GM19467 (cell line): ENCODE measurements around the gene NDUFB10.

Experiments used
- ATAC-seq: cut with Tn5 transposase; IDR thresholded peaks from one replicate; pipeline ENCODE4 v1.9.1; 2021; ENCODE audit warnings: mild to moderate bottlenecking, moderate library complexity; ENCODE audit not compliant: unreplicated experiment

NDUFB10 gene

DNA sequence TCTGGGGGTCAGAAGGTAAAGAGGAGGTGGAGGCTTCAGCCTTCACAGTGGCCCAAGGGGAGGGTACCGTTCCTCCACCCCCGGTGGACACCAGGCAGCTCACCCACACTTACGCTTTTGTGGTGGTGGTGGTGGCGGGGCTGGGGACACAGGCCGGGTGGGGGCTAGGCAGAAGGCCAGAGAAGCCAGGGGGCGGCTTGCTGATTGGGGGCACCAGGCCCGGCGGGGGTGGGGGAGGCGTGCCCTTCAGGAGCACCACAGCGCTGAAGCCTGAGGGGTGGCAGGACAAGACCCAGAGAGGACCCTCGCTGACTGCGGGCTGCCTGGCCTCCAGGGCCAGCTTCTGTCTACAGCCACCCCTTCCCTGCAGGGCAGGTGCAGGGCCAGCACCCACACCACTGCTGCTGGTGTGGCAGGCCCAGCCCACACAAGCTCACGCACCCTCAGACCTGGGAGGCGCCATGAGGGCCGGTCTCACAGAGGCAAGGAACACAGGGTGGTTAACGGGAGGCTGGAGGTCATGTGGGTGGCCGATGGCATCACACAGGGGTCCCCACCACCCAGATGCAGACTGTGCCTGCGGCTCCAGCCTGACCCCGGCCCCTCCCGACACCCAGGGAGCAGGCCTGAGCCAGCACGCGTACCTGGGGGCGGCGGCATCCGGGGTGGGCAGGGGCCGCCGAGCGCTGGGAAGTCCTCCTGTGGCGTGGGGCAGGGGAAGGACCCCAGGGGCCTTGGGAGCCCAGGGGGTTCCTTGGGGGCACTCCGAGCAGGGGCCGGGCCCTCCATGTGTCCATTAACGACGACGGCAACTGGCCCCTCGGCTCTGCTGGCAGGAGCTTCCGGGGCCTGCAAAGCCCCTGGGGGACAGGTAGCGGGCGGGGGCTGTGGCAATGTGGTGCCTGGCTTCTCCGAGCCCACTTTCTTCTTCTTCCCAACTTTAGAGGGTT is 39.8 kb downstream of the NDUFB10 start:
- no peak for ATAC-seq

DNA sequence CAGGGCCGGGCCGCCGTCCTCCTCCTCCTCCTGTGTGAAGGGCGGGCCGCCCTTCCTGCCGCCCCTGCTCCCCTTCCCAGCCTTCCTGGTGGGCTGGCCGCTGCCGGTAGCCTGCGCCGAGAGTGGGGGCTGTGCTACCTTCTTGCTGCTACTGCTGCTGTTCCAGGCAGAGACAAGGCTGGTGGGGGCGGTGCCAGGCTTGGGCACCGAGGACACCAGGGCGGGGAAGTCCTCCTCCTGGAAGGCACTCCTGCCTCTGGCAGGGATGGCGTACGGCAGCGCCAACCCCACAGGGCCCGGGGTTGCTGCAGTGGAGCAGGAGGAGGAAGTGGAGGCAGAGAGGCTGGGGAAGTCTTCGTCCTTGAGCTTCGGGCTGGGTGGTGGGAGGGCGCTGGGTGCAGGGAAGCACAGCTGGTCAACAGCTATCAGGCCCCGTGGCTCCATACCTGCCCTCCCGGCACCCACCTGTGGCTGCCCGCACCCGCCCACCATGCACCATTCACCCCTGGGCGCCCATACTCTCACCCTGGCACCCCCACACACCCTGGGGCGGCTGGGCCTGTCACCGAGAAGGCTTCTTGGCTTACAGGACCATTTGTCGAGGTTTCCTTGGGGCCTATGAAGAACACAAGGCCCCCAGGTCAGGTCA is 40.7 kb downstream of the NDUFB10 start:
- no peak for ATAC-seq

DNA sequence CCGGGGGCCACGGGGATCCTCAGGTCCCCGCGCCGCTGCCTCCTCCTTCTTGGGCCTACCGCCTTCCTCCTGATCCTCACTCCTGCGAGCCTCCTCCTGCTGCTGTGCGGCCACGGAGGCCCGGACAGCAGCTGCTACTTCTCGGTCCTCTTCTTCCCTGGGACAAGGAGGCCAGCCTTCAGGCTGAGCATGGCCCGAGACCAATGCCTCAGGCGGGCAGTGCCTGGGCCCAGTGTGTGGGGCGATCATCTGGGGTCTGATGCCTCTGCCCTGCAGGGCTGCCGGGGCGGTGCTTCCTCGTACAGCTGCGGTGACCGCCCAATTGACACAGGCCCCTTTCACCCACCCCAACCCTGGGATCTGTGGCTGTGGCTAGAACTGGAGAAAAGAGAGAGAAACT is 41.7 kb downstream of the NDUFB10 start:
- ATAC-seq: no peak

DNA sequence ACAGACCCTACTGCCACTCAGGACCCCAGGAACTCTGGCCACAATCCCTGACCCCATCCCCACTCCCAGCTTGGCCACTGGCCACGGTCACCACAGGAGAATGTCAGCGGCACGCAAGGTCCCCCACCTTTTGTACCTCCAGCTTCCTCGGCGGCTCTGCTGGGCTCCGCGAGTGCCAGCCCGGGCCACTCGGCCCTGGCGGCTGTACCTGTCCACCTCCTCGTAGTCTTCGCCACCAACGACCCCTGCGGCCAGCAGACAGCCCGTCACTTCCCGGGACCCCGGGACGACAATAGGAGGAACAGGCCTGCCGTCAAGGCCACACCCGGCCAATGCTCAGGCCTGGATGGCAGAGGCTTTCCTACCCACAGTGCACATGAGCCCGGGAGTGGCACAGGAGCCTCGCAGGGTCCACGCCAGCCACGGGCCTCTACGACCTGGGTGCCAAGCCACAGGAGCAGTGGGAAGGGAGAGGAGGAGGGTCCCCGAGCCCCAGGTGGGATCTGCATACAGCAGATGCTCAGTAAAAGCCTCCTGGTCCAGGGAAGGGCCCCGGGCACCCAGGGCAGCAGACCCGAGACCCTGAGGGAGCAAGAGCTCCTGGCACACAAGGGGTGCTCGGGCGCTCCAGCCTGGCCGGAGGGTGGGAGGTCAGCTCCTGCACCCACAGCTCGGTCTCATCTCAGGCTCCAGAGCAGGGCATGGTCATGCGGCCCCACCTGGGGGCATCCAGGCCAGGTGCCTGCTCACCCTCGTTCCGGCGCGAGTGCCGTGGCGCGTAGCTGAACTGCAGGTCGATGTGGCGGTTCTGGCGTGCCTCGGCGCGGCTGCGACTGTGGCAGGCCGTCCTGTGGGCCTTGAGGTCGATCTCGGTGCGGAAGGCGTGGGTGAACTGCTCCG is 42.4 kb downstream of the NDUFB10 start:
- no peak for ATAC-seq

DNA sequence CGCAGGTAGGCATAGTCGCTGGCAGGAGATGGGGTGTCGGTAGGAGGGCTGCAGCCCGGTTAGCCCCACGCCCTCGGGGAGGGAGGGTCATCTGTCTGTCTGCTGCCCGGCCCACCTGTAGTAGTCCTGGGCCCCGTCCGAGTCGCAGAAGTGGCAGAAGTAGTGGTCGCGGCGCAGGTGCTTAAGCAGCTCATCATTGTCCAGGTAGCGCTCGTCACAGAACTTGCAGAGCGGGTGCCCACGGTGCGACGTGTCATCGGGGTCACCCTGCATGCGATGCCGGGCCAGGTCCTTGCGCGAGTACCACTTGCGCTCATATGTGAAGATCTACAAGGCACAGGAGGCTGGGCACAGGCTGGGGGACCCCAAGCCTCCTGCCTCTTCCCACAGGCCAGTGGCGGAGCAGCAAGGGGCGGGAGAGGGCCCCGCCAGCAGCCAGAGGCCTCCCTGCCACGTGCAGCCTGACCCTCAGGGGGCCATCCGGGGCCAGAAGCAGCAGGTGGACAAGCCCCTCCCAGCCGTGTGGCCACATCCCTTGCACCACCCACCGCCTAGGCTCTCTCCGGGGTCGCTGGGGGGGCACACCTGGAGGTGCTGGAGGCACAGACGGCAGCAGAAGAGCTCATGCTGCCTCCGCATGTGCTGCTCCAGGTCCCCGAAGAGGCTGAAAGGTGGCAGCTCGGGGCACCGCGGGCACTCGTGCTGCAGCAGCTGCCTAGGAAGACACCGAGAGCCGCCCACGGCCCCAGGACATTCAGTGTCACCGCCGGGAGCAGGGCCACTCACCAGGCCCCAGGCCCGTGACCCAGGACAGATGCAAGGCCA is 43.3 kb downstream of the NDUFB10 start:
- ATAC-seq: no peak

DNA sequence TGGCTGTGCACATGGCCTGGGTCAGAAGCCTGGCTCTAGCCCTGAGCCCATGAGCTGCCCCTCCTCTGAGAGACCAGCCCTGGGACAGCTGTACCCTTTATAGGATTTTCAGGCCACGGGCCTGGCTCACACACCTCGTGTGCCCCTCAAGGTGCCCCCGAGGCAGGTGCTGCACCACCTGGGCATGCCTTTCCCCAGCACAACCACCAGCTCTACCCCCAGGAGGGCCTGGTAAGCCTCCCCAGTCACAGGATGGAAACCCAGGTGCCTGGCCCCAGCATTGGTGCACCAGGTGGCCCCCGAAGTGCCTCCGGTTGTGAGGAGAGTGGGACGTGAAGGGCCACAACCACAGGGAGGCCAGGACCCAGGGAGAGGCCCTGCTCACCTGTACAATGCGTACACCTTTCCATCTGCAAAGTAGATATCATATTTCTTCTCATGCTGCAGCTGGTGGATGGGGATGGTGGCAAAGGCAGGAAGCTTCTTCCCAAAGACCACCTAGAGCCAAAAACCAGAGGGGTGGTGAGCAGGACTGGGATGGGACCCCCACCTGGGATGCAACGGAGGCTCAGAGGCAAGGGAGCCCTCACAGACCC is 44.0 kb downstream of the NDUFB10 start:
- no peak for ATAC-seq

DNA sequence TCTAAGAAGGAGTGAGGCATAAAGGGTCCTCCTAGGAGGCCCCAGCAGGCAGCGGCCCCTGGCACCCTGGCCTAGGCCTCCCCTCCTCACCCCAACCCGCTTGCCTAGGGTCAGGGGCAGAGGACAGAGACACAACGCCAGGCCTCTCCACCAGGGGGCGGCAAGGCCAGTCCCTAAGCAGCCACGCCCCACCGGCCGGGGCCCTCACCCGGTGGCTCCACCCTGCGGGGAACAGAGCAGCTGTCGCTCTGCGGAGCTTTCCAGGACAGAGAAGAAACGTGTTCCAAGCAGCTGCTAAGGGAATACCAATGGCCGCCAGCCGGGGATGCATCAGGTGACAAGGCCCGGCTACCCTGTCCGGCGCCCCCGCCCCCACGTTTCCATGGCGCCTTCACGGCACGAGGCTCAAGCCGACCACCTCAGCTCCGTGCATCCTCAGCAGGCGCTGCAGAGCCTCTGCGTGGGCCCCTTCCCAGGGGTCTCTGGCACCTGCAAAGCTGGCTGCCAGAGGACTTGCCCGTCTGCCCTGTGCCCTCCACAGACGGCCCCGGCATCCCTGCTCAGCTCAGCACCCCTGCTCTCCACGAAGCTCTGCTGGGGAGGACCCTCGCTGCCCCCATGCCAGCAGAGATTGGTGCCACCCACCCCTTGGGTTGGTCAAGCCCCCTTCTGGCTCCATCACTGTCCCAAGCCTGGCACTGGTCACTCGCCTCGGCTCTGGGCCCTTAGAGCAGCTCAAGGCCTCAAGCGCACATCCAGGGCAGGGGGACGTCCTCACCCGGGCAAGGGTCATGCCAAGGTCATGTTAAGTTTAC is 44.7 kb downstream of the NDUFB10 start:
- peak; percentile 51 for ATAC-seq

DNA sequence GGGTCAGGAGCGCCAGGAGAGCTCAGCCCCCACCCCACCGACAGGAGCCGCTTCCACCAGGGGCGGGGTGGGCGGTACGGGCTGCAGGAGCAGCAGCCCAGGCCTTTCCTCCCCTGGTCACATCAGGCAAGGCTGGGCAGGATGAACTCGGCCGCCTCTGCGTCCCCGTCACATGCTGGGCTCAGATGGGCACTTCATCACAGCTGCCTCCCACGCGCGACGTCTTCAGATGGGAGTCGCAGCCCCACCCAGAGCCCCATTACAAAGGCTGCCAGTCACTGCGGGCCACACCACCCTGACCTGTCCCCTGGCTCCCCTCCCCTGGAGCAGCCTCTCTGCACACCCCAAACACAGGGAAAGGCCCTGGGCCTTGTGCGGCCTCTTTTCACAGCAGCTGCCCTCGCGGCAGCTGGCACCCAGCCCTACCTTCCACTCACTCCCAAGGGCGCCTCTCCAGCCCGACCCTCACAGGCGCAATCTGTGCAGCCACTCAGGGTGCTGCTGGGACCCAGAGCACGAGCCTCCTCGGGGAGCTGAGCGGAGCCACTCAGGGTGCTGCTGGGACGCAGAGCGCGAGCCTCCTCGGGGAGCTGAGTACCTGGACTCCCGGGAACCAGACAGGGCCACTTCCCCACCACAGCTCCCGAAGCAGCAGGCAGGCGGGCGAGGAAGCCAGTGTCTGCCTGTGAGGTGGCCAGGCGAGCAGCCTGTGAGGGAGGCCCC is 45.6 kb downstream of the NDUFB10 start:
- no peak for ATAC-seq

DNA sequence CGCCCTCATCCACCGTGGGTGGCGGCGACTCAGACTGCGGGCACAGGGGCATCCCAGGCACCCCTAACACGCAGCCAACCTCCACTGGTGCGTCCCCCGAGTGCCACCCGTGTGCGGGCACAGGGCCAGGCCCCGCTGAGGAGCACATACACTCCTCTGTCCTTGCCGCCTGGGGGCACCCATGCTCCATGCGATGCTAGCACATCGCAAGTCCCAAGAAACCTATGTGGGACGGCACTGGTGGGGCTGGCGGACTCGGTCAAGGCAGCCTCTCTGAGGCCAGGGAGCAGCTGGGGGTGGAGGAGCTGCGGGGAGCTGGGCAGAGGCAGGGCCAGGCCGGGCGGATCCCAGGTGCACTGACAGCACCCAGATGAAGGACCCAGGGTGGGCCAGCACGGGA is 46.3 kb downstream of the NDUFB10 start:
- no peak for ATAC-seq

DNA sequence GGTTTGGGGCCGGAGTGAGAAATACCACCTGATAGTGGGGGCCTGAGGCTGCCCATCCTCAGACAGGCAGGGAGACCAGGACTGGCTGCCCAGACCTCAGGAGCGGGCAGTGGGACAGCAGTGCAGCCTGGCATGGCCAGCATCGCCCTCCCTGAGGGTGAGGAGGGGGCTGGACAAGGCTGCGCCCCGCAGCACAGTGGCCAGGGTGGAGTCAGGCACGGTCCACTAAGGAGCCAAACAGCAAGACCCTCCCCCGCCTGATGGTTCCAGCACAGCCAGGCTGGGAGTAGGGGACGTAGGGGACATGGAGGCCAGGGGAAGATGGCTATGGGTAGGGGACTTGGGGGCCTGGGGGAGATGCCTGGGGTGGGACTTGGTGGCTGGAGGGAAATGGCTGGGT is 47.0 kb downstream of the NDUFB10 start:
- ATAC-seq: no peak

DNA sequence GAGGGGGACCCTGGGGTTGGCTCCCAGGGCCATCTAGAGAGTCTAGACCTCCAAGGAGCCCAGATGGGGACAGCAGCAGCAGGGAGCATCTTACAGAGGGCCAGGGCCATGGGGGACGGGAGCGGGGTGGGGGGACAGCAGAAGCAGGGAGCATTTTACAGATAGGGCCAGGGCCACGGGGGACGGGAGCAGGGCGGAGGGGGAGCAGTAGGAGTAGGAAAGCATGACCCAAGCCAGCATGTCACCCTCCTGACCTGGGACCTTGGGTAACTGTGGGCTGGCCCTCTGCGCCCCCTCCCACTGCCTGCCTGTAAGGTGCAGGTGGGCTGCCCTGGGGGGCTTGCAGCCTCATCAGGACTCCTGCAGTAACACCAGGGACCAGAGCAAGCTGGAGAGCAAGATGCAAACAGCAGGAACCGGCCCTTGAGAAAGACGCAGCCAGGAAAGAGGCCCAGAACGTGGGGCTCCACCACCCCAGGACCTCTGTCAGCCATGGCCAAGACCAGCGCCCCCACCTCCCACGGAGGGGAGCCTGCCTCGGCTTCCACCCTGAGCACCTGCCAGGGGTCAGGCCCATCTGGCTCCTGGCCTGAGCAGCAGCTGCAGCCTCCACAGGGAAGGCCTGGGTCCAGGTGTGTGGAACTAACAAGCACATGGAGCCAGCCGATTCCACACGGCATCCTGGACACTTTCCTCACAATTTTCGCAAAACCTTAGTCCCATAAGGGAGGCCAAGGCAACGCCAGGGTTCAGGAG is 47.9 kb downstream of the NDUFB10 start:
- no peak for ATAC-seq

DNA sequence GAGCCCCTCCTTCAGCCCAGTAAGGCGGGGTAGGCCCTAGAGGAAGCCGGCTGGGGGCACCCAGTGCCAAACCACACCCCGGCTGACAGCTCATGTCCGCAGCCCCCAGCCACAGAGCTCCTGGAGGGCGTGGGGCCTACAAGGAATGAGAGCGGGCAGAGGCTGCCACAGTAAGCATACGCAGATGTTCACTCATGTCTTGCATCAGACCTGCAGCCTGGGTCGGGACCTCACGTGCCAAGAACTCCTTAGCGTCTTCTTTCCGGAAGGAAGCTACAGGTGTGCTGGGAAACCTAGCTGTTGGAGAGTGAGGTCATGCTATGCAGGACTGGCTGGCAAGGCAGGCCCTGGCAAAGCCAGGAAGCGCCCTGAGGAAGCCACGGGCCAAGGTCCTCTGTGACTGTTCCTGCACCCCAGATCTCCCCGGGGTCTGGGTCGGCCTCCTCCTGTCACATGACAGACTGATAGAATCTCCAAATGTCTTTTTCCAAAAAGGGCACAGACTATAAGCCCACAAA is 48.7 kb downstream of the NDUFB10 start:
- no peak for ATAC-seq

DNA sequence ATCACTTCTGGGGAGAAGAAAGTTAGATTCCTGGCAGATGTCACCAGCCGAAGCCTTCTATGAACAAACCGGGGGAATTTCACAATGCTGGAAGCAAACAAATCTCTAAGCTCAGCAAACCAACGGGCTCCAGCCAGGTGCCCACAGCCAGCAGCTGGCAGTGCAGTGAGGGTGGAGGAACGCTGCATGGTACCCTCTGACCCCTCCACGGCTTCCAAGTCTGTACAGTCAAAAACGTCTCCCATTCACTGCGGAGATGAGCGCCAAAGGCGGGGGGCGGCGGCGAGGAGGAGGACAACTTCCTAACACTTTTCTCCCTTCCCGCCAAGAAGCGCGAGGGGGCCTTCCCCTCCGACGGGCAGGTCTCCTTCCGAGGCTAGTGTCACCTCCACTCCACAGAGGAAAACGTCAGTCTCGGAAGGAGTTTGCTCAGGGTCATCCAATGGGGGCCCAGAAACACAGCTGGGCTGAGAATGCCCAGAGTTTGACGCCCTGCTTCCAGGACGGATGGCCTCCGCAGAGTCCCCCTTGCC is 49.4 kb downstream of the NDUFB10 start:
- ATAC-seq: no peak

DNA sequence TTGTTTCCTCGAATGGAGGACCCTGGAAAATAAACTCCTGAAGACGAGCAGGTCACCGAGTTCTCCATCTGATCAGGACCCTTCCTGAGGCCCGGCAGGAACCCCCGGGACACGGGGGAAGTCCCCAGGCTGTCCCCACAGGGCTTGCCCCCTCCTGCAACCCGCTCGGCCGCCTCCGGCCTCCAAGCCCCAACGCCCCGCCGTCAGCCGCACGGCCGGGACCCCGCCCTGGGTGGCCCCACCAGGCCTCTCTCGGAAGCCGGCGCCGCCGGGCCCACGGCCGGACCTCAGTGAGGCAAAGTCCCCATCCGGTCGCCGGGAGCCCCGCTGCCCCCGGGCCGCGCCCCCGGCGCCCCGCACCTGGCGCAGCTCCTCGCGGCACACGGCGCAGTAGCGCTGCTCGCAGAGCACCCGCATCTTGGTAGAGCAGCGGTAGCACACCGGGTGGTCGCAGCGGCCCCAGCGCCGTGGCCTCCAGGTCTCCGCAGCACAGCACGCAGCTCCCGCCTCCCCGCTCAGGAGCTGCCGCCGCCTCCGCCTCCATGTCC is 49.9 kb downstream of the NDUFB10 start:
- ATAC-seq: peak; percentile 36

DNA sequence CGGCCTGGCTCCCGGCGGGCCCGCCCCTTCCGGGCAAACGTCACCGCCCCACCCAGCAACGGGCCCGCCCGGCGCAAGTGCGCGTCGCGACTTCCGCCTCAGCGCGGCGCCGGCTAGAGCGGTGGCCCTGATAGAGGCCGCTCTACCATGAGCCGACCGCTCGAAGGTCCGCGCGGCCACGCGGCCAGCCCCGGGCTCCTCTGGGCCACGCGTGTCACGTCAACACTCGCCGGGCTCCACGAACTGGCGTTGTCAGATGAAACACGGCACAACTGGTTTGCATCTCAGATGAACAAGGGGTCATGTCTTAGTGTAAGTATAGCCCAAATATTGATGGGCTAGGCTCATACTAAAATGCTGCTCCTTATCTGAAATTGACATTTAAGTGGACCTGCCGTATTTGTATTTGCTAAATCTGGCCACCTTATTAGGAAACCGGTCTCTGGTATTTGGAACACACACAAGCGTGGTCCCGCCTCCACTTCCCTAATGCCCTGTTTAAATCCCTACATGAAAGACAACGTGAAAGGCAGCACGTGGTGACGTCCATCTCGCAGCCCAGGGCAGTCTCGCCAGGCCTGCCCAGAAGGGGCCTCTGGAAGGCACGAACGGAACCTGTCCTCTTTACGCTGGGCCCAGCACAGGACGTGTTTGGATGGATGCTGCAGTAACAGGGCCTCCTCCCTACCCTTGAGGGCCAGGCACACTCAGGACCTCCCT is 50.6 kb downstream of the NDUFB10 start, which contains the start of gene ZNF598:
TSS of gene ZNF598 (minus strand) at position 31 of the 720 bp plus-strand sequence.
- ATAC-seq: peak; percentile 78
